SK-N-SH treated with all-trans-retinoic acid at 6 μM for 48 hours (cell line): ENCODE measurements around the gene NCS1.

ENCODE experiments used
- ESRRG ChIP-seq: fragments of 250-450 bp; sonication (Bioruptor Pico); IDR thresholded peaks from 2 replicates; pipeline ENCODE4 v1.6.1; 2021; ENCODE audit warnings: mild to moderate bottlenecking
- ISL1 ChIP-seq: fragments of 250-450 bp; sonication (Bioruptor Pico); IDR thresholded peaks from 2 replicates; pipeline ENCODE4 v2.1.2; 2022; ENCODE audit warnings: mild to moderate bottlenecking, moderate library complexity
- POU6F1 ChIP-seq: fragments of 250-450 bp; sonication (Bioruptor Pico); IDR thresholded peaks from 2 replicates; pipeline ENCODE4 v1.8.0; 2021; ENCODE audit warnings: low read depth, mild to moderate bottlenecking, moderate library complexity, borderline replicate concordance
- ZFP30 ChIP-seq: fragments of 450-650 bp; formaldehyde crosslinking; IDR thresholded peaks from 2 replicates; pipeline ENCODE4 v1.5.0; 2022; ENCODE audit warnings: mild to moderate bottlenecking, moderate library complexity
- ZNF565 ChIP-seq: fragments of 450-650 bp; formaldehyde crosslinking; conservative IDR thresholded peaks from 2 replicates; pipeline ENCODE4 v1.5.0; 2020; ENCODE audit warnings: low read depth, mild to moderate bottlenecking, moderate library complexity
- TF ChIP-seq, protein P1 (sequence below): fragments of 250-450 bp; sonication (Bioruptor Pico); IDR thresholded peaks from 2 replicates; pipeline ENCODE4 v1.5.1; 2021; ENCODE audit warnings: mild to moderate bottlenecking, moderate library complexity

DNA sequence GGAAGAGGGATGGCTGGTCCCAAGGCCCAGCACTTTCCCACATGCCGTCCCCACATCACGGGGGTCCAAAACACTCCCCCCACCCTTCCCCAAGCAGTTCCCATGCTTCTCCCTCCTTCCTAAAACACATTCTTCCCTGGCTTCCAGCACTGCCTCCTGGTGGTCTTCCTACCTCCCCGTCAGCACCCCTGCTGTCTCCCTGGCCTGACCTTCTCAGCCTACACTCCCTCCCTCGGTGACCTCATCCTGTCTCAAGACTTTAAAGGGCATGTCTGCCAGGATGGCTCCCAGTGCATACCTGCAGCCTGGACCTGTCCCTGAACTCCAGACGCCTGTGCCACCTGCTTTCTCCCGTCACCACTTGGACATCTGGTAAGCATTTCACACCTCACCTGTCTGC is 4.3 kb upstream of the NCS1 start:
- TF ChIP-seq ISL1 (no peak), POU6F1 (CRISPR knock-in tag) (no peak), ZNF565 (CRISPR knock-in tag) (no peak), ESRRG (CRISPR knock-in tag) (no peak), ZFP30 (CRISPR knock-in tag) (no peak)
- TF ChIP-seq, protein P1, sequence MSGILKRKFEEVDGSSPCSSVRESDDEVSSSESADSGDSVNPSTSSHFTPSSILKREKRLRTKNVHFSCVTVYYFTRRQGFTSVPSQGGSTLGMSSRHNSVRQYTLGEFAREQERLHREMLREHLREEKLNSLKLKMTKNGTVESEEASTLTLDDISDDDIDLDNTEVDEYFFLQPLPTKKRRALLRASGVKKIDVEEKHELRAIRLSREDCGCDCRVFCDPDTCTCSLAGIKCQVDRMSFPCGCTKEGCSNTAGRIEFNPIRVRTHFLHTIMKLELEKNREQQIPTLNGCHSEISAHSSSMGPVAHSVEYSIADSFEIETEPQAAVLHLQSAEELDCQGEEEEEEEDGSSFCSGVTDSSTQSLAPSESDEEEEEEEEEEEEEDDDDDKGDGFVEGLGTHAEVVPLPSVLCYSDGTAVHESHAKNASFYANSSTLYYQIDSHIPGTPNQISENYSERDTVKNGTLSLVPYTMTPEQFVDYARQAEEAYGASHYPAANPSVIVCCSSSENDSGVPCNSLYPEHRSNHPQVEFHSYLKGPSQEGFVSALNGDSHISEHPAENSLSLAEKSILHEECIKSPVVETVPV (CRISPR knock-in tag) = no peak
